ENCODE data around the gene ZBTB1.

Gene ZBTB1, protein sequence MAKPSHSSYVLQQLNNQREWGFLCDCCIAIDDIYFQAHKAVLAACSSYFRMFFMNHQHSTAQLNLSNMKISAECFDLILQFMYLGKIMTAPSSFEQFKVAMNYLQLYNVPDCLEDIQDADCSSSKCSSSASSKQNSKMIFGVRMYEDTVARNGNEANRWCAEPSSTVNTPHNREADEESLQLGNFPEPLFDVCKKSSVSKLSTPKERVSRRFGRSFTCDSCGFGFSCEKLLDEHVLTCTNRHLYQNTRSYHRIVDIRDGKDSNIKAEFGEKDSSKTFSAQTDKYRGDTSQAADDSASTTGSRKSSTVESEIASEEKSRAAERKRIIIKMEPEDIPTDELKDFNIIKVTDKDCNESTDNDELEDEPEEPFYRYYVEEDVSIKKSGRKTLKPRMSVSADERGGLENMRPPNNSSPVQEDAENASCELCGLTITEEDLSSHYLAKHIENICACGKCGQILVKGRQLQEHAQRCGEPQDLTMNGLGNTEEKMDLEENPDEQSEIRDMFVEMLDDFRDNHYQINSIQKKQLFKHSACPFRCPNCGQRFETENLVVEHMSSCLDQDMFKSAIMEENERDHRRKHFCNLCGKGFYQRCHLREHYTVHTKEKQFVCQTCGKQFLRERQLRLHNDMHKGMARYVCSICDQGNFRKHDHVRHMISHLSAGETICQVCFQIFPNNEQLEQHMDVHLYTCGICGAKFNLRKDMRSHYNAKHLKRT

DNA sequence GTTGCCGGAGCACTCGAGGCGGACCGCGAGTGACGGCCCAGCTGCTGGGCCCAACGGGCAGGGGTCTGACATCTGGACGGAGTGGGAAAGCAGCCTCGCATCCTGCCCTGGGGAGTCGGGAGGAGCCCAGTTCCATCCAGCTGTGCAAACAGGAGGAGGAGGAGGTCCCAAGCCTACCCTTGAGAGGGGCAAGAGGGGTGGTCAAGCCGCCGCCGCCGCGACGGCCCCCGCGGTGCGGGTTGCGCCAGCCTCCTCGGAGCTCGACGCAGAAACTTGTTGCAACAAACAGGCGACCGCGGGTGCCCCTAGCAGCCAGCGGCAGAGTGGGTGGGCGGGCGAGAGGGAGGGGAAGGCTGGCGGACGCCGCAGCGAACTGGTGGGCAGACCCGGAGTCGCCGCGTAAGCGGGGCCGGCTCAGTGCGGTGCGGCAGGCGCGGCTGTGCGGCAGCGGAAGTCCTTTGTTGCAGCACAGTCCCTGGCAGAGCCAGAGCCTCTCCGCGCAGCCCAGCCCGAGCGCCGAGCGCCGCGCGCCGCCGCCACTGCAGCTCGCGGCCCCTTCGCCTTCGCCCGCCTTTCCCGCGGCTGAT, at the start of gene ZBTB1:
ZBTB1 (plus strand) TSS at position 461 of the 587 bp plus-strand sequence. CDS start 16,735 bp downstream, outside the sequence.
- DNase-seq = peak; percentile 67 to 93

DNA sequence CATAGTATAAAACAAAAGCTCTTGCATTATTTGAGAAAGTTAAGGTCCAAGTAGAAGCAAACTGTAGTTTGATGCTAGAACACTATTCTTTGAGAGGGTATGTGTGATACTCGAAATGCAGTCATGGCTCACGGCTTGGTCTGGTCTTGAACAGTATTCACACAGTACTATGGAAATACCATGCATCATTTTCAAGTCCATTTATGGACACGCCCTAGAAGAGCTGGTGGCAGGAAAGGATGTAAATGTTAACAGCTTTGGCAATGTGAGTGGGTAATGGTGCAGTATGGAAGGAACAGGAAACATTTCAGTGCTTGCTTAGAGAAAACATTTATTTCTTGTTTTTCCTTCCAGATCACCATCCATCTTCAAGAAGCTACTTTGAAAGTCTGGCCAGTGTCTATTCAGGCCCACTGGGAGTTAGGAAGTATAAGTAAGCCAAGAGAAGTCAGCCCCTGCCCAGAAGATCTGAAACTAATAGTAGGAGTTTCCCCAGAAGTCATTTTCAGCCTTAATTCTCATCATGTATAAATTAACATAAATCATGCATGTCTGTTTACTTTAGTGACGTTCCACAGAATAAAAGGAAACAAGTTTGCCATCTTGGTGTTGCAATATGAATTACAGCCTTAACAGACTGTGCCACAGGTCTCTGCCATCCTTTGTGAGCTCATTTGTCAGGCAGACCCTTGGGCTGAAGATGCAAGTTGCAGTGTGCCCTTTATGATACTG, 45.0 kb upstream of the ZBTB1 start:
- DNase-seq = no peak

DNA sequence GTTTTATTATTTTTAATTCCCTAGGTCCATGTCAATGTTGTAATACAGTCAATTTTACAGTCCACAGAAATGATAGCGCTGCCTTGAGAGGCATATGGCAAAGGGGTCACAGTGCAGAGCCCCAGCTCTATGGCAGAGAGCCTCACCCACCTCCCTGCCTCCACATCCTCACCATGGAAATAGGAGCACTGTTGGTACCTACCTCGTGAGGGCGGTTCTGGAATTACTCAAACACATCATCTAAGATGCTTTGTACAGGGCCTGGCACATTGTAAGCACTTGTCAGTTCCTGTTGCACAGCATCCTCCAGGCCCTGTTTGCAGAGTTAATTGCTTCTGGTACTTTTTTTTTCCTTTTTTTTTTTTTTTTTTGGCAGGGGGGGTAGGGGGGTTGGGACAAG, 43.3 kb upstream of the ZBTB1 start:
- DNase-seq = no peak

DNA sequence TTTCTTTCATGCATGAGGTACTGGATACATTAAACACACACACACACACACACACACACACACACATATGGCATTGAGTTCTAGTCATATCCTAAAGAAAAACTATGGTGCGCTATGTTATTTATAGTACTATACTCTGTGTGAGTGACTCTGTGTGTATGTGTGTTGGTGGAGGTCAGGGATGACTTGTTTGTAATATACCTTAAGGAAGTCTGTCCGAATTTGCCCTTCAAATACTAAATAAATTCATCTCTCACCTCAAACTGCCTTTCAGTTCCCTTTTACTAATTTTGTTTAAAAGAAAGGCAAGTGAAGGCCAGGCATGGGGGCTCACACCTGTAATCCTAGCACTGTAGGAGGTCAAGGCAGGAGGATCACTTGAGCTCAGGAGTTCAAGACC, 41.4 kb upstream of the ZBTB1 start:
- no peak for DNase-seq

DNA sequence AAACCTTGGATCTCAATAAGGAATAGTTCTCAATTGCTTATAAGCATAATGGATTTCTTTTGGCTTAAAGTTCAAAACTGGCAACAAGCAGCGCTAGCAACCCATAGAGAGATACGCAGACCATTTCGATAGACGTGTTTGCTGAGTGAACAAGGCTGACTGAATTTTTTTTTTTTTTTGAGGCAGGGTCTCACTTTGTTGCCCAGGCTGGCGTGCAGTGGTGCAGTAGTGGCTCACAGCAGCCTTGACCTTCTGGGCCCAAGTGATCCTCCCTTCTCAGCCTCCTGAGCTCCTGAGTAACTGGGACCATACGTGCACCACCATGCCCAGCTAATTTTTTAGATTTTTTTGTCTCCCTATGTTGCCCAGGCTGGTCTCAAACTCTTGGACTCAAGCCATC, 40.7 kb upstream of the ZBTB1 start:
- no peak for DNase-seq

DNA sequence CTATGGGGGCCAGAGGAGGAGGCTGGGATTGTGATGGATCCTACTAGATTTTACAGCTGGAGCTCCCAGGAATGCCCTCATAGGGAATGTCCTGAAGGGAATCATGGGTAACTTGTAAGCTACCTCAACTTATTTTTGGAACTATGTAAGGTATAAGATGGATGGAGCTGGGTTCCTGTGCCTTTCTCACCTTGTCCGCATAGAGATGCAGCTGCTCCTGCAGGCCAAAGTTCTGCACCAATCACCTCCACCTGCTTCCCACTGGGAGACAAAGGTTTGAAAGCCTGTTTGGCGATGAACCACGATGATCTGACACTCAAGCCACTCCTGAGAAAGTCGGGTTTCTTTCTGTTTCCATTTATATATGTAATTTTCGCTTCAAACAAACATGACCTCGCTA, 39.9 kb upstream of the ZBTB1 start:
- peak in 1 of 2 experiments; percentile 4 for DNase-seq

DNA sequence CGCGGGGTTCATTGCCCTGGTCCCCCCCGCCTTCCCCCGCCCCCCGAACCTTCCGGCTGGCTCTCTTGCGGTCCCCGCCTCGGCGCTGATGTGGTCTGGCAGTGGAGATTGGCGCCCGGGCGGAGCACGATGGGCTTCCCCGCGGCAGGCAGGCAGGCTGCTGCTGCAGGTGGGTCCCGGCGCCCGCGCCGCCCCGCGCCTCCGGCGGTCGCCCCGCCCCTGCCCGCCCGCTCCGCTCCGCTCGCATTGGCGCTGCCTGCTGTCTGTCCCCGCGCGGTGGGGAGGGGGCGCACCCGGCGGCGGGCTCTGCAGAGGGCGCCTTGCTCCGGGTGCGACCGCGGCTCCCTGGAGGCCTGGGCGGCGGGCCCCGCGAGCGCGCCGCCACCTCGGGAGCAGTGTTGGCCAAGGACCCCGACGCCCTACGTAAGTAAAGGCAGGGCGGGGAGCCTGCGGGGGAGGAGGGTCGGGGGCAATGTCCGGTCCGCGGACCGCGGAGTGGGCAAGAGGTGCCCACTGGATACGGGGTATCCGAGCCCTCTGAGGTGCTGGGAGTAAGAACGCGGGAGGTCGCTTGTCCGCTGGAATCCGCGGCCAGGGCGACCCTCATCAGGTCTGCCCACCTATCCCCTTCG, 39.3 kb upstream of the ZBTB1 start, which contains the start of gene AKAP5:
AKAP5 (plus strand) TSS at position 309 of the 632 bp plus-strand sequence. CDS start 2,896 bp downstream, outside the sequence.
- DNase-seq = peak; percentile 47 to 87

DNA sequence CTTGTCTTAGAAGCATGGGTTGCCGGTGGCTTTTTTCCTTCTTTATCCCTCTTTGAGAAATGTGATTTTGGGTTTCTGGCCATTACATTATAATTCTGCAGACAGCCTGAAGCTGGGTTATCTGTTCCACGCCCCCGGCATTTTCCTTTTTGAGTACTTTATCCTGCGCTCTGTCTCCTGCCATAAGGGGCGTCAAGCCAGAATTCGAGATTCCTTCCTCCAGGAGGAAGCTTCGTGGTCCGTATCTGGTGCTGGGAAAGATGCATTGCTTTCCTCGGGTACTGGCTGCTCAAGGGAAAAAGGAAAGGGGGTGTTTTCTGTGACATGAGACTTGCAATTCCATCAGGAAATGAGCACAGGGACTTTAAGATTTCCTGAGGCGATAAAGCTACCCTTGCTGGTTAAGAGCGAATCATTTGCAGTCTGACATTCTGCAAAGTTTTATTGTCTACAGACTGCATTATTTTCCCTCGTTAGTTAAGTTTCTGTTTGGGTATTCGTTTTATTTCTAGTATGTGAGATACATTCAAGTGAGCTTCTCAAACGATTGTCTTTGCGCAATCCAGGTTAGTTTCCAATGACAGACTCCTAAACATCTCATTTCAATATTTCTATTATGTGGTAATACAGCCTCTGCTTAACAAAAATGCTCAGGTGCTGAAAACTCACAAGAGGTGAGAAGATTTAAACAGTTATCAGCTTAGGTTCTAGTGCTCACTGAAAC, 38.6 kb upstream of the ZBTB1 start:
- DNase-seq = peak in 1 of 2 experiments; percentile 5

DNA sequence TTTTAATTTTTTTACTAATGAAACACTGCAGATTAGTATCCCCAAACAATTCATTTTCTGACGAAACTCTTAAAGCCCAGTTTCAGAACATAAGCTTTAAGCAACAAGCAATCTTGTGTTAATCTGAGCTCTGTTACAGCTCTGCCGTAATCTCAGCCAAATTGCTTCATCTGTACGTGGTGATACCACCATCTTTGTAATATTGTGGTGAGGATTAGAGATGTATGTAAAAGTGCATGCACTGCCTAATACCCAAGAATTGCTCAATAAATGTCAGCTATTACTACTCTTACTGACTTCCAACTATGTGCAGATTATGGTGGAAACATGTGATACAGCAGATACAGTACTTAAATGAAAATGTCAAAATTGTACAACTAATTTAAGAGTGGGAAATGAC, 37.5 kb upstream of the ZBTB1 start:
- no peak for DNase-seq

DNA sequence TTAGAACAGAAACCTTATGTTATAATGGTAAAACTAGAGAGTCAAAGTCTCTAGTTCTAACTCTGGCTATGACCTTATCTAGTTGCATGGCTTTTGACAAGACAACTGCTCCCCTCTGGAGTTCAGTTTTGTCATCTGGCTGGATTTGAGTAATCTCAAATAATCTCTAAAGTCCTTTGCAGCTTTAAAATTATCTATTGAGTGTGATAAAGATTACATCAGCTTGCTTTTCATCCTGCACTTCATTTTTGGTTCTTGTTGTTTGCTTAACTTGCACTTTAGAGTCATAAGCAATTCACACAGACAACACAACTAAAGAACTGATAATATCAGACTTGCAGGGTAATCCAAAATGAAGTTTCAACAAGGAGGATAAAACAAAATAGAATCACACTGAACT, 37.0 kb upstream of the ZBTB1 start:
- DNase-seq = no peak

DNA sequence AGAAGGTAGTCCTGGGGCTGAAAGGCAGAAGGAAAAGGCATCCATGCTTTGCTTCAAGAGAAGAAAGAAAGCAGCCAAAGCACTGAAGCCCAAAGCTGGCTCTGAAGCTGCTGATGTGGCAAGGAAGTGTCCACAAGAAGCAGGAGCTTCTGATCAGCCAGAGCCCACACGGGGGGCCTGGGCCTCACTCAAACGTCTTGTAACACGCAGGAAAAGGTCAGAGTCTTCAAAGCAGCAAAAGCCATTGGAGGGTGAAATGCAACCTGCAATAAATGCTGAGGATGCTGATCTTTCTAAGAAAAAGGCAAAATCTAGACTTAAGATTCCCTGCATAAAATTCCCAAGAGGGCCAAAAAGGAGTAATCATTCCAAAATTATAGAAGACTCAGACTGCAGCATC, 36.1 kb upstream of the ZBTB1 start:
- no peak for DNase-seq

DNA sequence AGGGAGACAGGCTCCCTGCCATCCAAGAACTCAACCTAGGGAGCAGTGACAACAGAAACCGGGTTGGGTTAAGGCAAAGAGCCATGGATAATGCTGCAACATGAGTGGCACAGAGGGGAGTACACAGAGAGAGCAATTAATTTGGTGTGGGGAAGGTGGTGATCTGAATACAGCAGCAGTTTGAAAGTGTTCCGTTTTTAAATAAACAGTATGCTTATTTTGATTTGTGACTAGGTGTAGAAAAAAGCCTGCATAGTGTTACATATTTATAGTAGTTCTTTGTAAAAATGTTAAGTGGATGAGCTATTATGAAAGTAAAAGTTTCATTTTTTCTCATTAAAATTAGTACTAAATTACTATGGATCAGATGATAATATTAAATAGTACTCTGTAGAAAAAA, 30.5 kb upstream of the ZBTB1 start:
- DNase-seq = no peak

DNA sequence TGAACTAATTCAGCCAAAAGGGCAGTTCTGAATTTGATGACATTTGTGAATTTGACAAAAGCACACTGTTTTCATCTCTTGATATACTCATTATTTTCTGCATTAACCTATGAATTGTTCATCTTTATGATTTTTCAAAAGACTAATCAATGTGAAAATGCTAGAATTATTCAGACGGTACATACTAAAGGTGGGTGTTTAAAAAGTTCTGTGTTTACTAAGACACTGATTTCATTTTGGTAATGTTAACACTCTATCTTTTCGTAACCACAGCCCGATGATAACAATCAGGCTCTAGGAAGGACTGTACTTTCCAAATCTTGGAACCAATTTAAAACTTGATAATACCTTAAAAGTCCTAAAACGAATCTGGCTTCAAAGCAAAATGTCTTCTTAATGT, 29.9 kb upstream of the ZBTB1 start:
- no peak for DNase-seq

DNA sequence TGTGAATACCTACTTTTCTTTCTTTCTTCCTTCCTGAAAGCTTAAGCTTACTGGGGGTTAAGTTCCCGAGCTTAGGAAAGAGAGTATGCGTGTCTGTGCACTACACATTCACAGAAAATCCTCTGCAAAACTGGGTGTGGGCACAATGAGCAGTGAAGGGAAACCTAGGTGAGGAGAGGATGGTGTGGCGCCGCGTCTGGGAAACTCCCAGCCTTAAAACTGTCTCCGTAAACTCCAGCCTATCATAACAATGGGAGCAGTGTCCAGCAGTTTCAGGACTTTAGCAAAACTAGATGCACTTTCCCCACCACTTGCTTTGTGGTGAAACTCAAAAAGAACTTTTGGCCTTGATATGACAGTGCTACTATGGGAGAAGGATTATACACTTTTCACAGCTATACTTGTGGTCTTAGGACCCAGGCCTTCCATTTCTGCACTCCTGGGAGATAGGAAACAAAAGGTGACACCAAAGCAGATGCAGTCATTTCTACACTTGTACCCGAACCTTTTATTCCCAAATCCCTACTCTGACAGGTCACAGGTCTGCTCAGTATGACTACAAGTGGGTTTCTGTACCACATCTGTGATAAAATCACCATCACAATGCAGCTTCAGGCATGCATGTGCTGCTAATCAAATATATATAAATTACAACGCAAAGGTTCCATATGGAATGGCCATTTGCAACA, 28.8 kb upstream of the ZBTB1 start:
- DNase-seq = no peak

DNA sequence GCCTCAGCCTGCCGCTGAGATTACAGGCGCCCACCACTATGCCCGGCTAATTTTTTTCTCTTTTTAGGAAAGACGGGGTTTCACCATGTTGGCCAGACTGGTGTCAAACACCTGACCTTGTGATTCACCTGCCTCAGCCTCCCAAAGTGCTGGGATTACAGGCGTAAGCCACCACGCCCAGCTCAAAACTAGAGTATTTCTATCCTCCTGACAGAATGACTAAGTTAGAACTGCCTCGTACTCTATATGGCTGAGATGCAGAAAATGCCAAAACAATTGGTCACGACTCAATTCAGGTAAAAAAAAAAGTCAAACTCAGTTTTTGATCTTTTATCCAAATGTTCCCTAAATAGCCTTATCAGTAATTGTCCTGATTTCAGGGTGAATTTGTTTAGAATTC, 28.1 kb upstream of the ZBTB1 start:
- no peak for DNase-seq

DNA sequence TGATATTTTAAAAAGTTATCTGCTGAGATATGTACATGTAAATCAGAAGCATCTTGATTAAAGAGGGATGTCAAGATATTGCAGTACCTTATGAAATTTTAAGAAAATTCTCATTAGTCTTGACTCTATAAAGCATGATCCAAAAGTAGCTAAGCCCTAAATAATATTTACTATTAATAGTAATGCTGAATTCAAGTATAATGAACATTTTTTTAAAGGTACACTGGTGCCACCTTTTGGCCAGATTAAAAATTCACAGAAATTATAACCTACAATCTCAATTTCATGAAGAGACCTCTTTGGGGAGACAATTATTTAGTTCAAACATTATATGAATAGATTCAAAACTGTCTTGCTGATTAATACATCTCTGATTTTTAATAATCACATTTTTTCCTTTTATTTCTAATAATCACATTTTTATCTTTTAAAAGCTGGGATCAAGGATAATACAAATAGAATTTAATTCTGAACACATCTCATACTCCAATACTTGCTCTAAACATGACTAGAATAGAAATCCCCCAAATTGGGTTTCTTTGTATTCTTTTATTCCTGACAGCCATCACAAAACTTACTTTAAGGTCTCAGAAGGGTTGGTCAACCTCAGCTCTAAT, 25.8 kb upstream of the ZBTB1 start:
- DNase-seq = no peak

DNA sequence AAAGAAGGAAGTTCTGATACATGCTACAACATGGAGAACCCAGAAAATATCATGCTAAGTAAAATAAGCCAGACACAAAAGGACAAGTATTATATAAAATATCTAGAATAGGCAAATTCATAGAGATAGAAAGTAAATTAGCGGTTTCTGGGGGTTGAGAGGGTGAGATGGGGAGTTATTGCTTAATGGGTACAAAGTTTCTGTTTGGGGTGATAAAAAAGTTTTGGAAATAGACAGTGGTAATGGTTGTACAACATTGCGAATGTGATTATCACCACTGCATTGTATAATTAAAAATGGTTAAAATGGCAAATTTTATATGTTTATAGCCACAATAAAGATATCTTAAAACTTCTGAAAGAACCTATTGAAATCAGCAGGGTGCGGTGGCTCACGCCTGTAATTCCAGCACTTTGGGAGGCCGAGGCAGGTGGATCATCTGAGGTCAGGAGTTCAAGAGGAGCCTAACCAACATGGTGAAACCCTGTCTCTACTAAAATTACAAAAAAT, 15.9 kb upstream of the ZBTB1 start:
- DNase-seq = no peak

DNA sequence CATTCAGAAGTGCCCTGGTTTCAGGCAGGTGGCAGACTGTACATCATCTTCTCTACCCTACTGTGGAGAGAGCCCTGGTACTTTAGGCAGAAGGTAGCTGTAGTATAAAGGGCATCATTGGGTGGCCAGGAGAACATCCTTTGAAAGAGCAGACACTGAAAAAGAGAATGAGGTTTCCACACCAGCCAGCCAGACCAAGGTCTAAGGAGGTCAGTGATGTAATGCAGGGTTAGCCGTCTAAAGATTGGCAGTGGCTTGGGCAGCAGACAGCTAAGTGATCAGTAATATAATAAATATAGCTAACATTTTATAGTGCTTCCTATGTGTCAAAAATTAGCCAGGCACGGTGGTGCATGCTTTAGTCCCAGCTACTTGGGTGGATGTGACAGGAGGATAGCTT, 12.9 kb upstream of the ZBTB1 start:
- DNase-seq = no peak

DNA sequence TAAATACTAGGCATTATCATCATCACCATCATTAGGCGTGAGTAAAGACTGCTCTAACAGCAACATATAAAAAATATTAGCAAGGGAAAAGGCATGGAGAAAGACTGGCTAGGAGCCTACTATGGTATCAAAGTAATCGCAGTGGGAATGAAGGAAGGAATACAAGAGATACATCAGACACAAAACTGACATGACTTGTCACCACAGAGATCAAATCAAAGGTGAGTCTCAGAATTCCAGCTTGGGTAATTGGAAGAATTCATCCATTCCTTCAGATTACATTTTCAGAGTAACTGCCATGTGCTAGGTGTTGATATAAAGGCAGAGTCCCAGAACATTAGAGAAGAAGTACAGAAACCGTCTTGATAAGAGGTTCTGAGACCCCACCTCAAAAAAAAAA, 11.1 kb upstream of the ZBTB1 start:
- DNase-seq = no peak

DNA sequence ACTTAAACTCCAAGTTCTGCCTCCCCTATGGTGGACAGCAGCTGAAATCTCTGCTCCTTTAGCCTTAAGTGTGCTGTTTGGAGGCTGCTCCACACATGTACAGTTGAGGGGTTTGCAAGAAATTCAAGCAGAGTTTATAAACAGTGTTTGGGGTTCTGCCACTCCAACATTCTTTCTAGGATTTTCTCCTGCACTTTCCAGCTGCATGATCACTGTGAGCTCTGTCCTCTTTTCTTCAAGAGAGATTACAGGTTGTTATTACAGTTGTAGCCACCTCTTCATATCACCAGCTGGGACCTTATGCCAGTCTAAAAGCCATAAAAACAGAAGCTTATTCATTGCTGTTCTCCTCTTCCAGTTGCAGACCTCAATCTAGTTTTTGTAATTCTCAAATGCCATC, 9.3 kb upstream of the ZBTB1 start:
- DNase-seq = no peak

DNA sequence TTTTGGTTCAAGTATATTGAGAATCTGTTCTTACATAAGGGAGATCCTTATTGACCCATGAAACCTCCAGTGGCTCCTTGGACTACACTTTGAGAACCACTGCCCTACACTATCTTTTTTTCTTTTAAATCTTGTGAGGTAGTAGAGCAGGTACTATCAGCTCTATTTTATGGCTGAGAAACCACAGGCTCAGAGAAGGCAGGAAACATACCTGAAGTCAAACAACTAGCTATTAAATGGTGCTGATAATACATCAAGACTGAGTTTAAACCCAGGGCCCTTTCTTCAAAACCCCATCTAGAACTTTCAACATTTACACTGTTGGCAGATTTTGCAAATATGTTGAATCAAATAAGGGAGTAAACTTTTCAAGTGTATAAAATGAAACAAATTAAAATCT, 7.8 kb upstream of the ZBTB1 start:
- no peak for DNase-seq
